DOHH2 (cell line): ENCODE data around the gene GTPBP3.

ENCODE experiments used
- H3F3A ChIP-seq: fragments of 200-600 bp; sonication (generic), shearing (Covaris generic); 2 replicates; pipeline ENCODE4 v1.6.0; 2016; ENCODE audit warnings: antibody characterized with exemption, mild to moderate bottlenecking; ENCODE audit not compliant: control insufficient read depth, insufficient read depth
- H3K27ac ChIP-seq: fragments of 200-600 bp; sonication (generic); 2 replicates; pipeline ENCODE4 v1.5.1; 2014; ENCODE audit warnings: low read depth, mild to moderate bottlenecking, low read length, moderate library complexity
- H3K27me3 ChIP-seq: fragments of 200-600 bp; sonication (generic); 2 replicates; pipeline ENCODE4 v1.6.1; 2014; ENCODE audit warnings: mild to moderate bottlenecking, low read length, mixed read lengths; ENCODE audit not compliant: control insufficient read depth
- H3K36me3 ChIP-seq: fragments of 200-600 bp; sonication (generic); 2 replicates; pipeline ENCODE4 v1.6.1; 2014; ENCODE audit warnings: mild to moderate bottlenecking, low read length, moderate library complexity, mixed read lengths; ENCODE audit not compliant: control insufficient read depth
- H3K4me1 ChIP-seq: fragments of 200-600 bp; sonication (generic); 2 replicates; pipeline ENCODE4 v1.6.1; 2014; ENCODE audit warnings: mild to moderate bottlenecking, low read length, mixed read lengths; ENCODE audit not compliant: control insufficient read depth
- H3K4me2 ChIP-seq: fragments of 200-600 bp; sonication (generic); 2 replicates; pipeline ENCODE4 v1.6.0; 2014; ENCODE audit warnings: mild to moderate bottlenecking, low read length, moderate library complexity
- H3K4me3 ChIP-seq: fragments of 200-600 bp; sonication (generic); 2 replicates; pipeline ENCODE4 v1.5.1; 2014; ENCODE audit warnings: mild to moderate bottlenecking, low read length, mixed read lengths
- H3K79me2 ChIP-seq: fragments of 200-600 bp; sonication (generic); 2 replicates; pipeline ENCODE4 v1.6.1; 2014; ENCODE audit warnings: mild to moderate bottlenecking, low read length, mixed read lengths; ENCODE audit not compliant: control insufficient read depth
- H3K9me2 ChIP-seq: fragments of 200-600 bp; sonication (generic); replicated peaks from 2 replicates; pipeline ENCODE4 v1.6.1; 2014; ENCODE audit warnings: mild to moderate bottlenecking, low read length, mixed read lengths; ENCODE audit not compliant: control insufficient read depth
- H3K9me3 ChIP-seq: fragments of 200-600 bp; sonication (generic); 2 replicates; pipeline ENCODE4 v1.6.1; 2014; ENCODE audit warnings: antibody characterized with exemption, low read length, mixed read lengths; ENCODE audit not compliant: control insufficient read depth, insufficient read depth
- H4K20me1 ChIP-seq: fragments of 200-600 bp; sonication (generic); 2 replicates; pipeline ENCODE4 v1.6.0; 2014; ENCODE audit warnings: low read depth, mild to moderate bottlenecking, antibody characterized with exemption, low read length, moderate library complexity; ENCODE audit not compliant: control insufficient read depth, insufficient read depth
- CTCF ChIP-seq: fragments of 200-600 bp; sonication (generic); IDR thresholded peaks from one replicate; pipeline ENCODE4 v1.5.1; 2014; ENCODE audit warnings: antibody characterized with exemption, mild to moderate bottlenecking, low read depth, low read length; ENCODE audit not compliant: poor library complexity, severe bottlenecking
- EZH2phosphoT487 ChIP-seq: fragments of 200-600 bp; sonication (generic); IDR thresholded peaks from 2 replicates; pipeline ENCODE4 v1.6.1; 2017; ENCODE audit warnings: borderline replicate concordance, mild to moderate bottlenecking, antibody characterized with exemption, low read length, moderate library complexity, mixed read lengths

GTPBP3 gene

GRCh38 chr19:17370026-17370587 lies 32.8 kb downstream of the GTPBP3 start:
- Histone ChIP-seq H3K27me3 (no peaks in the 10 kb centered on the region), H3F3A (peaks cover 6% of the 10 kb centered on the region), H3K36me3 (no peaks in the 10 kb centered on the region), H3K4me2 (peak overlapping the region; percentile 78), H3K27ac (peak overlapping the region; percentile 90), H4K20me1 (no peaks in the 10 kb centered on the region), H3K79me2 (no peaks in the 10 kb centered on the region), H3K9me3 (no peaks in the 10 kb centered on the region), H3K9me2 (no peaks in the 10 kb centered on the region), H3K4me1 (peaks cover 70% of the 10 kb centered on the region), H3K4me3 (peak overlapping the region; percentile 65)
- TF ChIP-seq CTCF (no peak), EZH2phosphoT487 (no peak)

DNA sequence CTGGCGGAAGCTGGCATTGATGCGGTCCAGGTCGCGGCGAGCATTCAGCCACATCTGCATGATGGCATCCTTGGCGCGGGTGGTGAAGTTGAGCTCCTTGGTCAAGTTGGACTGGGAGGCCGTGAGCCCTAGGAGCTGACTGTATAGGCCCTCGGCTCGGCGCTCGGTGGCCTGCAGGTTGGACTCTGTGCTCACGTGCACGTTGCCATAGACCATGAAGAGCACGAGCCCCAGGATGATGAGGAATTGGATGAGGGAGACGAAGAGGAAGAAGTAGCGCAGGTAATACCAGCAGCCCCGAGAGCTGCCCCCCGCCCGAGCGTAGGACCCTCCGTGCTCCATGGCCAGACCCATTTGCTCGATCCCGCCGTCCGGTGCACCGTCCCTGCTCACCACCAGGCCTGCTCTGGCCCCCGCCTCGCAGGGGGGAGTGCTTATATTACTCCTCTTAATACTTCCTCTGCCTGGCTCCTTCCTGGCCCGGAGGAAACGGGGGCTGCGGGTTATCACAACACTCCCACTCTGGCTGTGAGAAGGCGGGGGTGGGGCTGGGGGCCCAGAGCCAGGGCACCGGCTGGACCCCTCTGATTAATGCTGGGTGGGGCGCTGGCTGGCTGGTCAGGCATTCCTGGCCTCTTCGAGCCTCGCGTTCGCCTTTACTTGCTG lies 39.7 kb downstream of the GTPBP3 start, which contains the start of gene PLVAP:
TSS of gene PLVAP (minus strand) at position 408 of the 666 bp plus-strand sequence. CDS start at position 354, 54 bp downstream.
- Histone ChIP-seq H3K9me2 (no peaks in the 10 kb centered on the region), H3K27ac (no peak within 1 kb of the TSS), H3K4me1 (peaks cover 51% of the 10 kb centered on the region), H3K4me3 (no peak within 1 kb of the TSS), H3K79me2 (no peaks in the 10 kb centered on the region), H3F3A (peaks cover 4% of the 10 kb centered on the region; the same call in 1 of the 2 replicates), H3K4me2 (no peak within 1 kb of the TSS), H3K36me3 (no peaks in the 10 kb centered on the region), H4K20me1 (no peaks in the 10 kb centered on the region), H3K27me3 (no peaks in the 10 kb centered on the region), H3K9me3 (0 out of 2 replicates have a peak, but pooled peaks cover 4% of the 10 kb centered on the region)
- TF ChIP-seq CTCF, result no peak
- no peak for TF ChIP-seq EZH2phosphoT487

DNA sequence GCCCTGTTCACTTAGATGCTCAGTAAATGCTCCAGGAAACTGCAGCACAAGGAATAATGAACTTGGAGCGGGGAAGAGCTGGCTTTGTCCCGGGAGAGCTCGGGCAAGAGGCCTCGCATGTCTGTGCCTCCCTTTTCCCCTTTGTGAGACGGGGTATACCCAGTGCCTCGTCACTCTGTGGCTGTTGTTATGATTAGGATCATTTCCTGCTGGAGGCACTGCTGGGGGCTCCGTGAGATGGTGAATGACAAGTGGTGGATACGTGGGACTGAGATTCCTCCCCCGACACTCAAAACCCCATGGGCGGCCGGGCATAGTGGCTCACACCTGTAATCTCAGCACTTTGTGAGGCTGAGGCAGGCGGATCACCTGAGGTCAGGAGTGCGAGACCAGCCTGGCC lies 40.9 kb downstream of the GTPBP3 start:
- no peak for TF ChIP-seq EZH2phosphoT487
- no peak for TF ChIP-seq CTCF
- no peaks in the 10 kb centered on the region for H4K20me1 ChIP-seq

More for the DNA sequence above, 40.9 kb downstream of the GTPBP3 start:
- Histone ChIP-seq H3K79me2 (no peaks in the 10 kb centered on the region), H3K4me2 (no peak overlapping the region), H3K4me3 (no peak overlapping the region), H3K36me3 (no peaks in the 10 kb centered on the region), H3K27me3 (no peaks in the 10 kb centered on the region), H3K9me2 (no peaks in the 10 kb centered on the region), H3K27ac (no peak overlapping the region), H3F3A (peaks cover 4% of the 10 kb centered on the region; the same call in 1 of the 2 replicates), H3K4me1 (peaks cover 54% of the 10 kb centered on the region), H3K9me3 (0 out of 2 replicates have a peak, but pooled peaks cover 4% of the 10 kb centered on the region)
